HCT116 (cell line): ENCODE measurements around the gene PATL1. TPM values are rescaled to one million over a fixed set of nuclear protein-coding genes. Genes with fewer than 3 reads are reported as not detected.

ENCODE experiments used
- ATAC-seq: fragments of 200-7000 bp; cut with Tn5 transposase; 2 replicates; pipeline ENCODE4 v1.9.1; 2020; ENCODE audit warnings: mild to moderate bottlenecking, moderate library complexity
- BruUV-seq: library from RNA; stranded (reverse); fragments of 400-500 nt; replicated peaks from 2 replicates; lab custom pipeline; 2021; lab: Mats Ljungman, UMichigan
- CTCF ChIA-PET: fragments of 300-600 bp; sonication (Branson Sonifier 250); formaldehyde crosslinking; loops from one replicate; lab custom pipeline; 2021; ENCODE audit warnings: antibody characterized with exemption; lab: Charles Lee
- POLR2A ChIA-PET: fragments of 300-600, 350-600 bp; sonication (Branson Sonifier 250); formaldehyde crosslinking; loops from one replicate; lab custom pipeline; 2021; ENCODE audit warnings: antibody characterized with exemption; lab: Charles Lee
- RAD21 ChIA-PET, 2 experiments: fragments of 300-600 bp; sonication (Branson Sonifier 250); formaldehyde crosslinking; loops; one replicate each; lab custom pipeline; 2023; ENCODE audit warnings: low total read pairs in 2 of 2; ENCODE audit not compliant: uncharacterized antibody in 2 of 2, unreplicated experiment in 2 of 2, low non-redundant PET in 1 of 2; lab: Charles Lee
- DNase-seq: peaks from one replicate; pipeline ENCODE4 v3.0.0-alpha.2; 2010; ENCODE audit warnings: low read depth, low spot score
- H2AFZ ChIP-seq: fragments of 200-600 bp; shearing (Covaris generic), sonication (generic); 2 replicates; pipeline ENCODE4 v1.6.1; 2017; ENCODE audit warnings: low read depth, mixed run types, mixed read lengths, antibody characterized with exemption, low read length; ENCODE audit not compliant: poor library complexity, severe bottlenecking
- H3K27ac ChIP-seq: 2 replicates; pipeline ENCODE4 v1.5.1; 2012; ENCODE audit warnings: low read depth, low read length
- H3K27me3 ChIP-seq: fragments of 200-600 bp; sonication (generic); 2 replicates; pipeline ENCODE4 v1.6.1; 2016; ENCODE audit warnings: mixed run types, low read length, mixed read lengths; ENCODE audit not compliant: insufficient read depth
- H3K36me3 ChIP-seq, 2 experiments: fragments of 200-500 bp in 1 of 2; fragments of 200-600 bp in 1 of 2; sonication (Bioruptor generic) in 1 of 2; sonication (generic) in 1 of 2; 2 replicates each; pipeline versions ENCODE4 v1.5.1 to v1.6.1; 2014 to 2016; ENCODE audit warnings: low read length in 2 of 2, inconsistent platforms in 1 of 2, mixed read lengths in 1 of 2, mixed run types in 1 of 2; ENCODE audit not compliant: insufficient read depth in 2 of 2, control insufficient read depth in 1 of 2
- H3K4me1 ChIP-seq, 2 experiments: fragments of 200-600 bp in 1 of 2; sonication (generic) in 1 of 2; 2 replicates each; pipeline versions ENCODE4 v1.5.1 to v1.6.1; 2012 to 2017; ENCODE audit warnings: low read length in 2 of 2, inconsistent platforms in 1 of 2, mild to moderate bottlenecking in 1 of 2, mixed read lengths in 1 of 2, mixed run types in 1 of 2, moderate library complexity in 1 of 2; ENCODE audit not compliant: insufficient read depth in 2 of 2, control insufficient read depth in 1 of 2
- H3K4me2 ChIP-seq: fragments of 200-600 bp; sonication (generic); 2 replicates; pipeline ENCODE4 v1.6.1; 2017; ENCODE audit warnings: mixed run types, low read length, mixed read lengths
- H3K4me3 ChIP-seq, 2 experiments: fragments of 200-600 bp in 1 of 2; sonication (generic) in 1 of 2; replicated peaks in 1 of 2; 2 replicates each; pipeline ENCODE4 v1.5.1; 2011 to 2016; ENCODE audit warnings: low read length in 2 of 2, control low read depth in 1 of 2, low read depth in 1 of 2, mild to moderate bottlenecking in 1 of 2, mixed read lengths in 1 of 2, mixed run types in 1 of 2
- H3K79me2 ChIP-seq: fragments of 200-600 bp; sonication (generic); 2 replicates; pipeline ENCODE4 v1.6.1; 2017; ENCODE audit warnings: mild to moderate bottlenecking, mixed run types, low read length, moderate library complexity, mixed read lengths; ENCODE audit not compliant: insufficient read depth
- H3K9ac ChIP-seq: fragments of 200-600 bp; sonication (generic); 2 replicates; pipeline ENCODE4 v1.6.1; 2016; ENCODE audit warnings: low read length, mixed read lengths
- H3K9me2 ChIP-seq: fragments of 200-600 bp; sonication (generic), shearing (Covaris generic); 2 replicates; pipeline ENCODE4 v1.6.1; 2017; ENCODE audit warnings: mixed run types, mild to moderate bottlenecking, moderate library complexity; ENCODE audit not compliant: insufficient read depth
- H3K9me3 ChIP-seq, 2 experiments: fragments of 200-500 bp in 1 of 2; fragments of 200-600 bp in 1 of 2; sonication (Bioruptor generic) in 1 of 2; sonication (generic) in 1 of 2; 2 replicates each; pipeline ENCODE4 v1.6.1; 2014 to 2017; ENCODE audit warnings: low read length in 2 of 2, mixed read lengths in 2 of 2, inconsistent platforms in 1 of 2, low read depth in 1 of 2, mild to moderate bottlenecking in 1 of 2, mixed run types in 1 of 2, moderate library complexity in 1 of 2; ENCODE audit not compliant: control insufficient read depth in 1 of 2, insufficient read depth in 1 of 2
- H4K20me1 ChIP-seq: fragments of 200-600 bp; sonication (generic), shearing (Covaris generic); 2 replicates; pipeline ENCODE4 v1.6.1; 2017; ENCODE audit warnings: mixed run types, mild to moderate bottlenecking, moderate library complexity; ENCODE audit not compliant: insufficient read depth
- CTCF ChIP-seq, 3 experiments: fragments of 200-600 bp in 1 of 3; sonication (generic) in 1 of 3; IDR thresholded peaks in 2 of 3; conservative IDR thresholded peaks in 1 of 3; 2 replicates each; pipeline ENCODE4 v1.5.1; 2012 to 2017; ENCODE audit warnings: low read depth in 2 of 3, low read length in 2 of 3, antibody characterized with exemption in 1 of 3, borderline replicate concordance in 1 of 3, control low read depth in 1 of 3, mild to moderate bottlenecking in 1 of 3, mixed read lengths in 1 of 3, mixed run types in 1 of 3, moderate library complexity in 1 of 3; ENCODE audit not compliant: insufficient read depth in 1 of 3
- ELF1 ChIP-seq: IDR thresholded peaks from 2 replicates; pipeline ENCODE4 v1.6.1; 2012; ENCODE audit warnings: low read depth, borderline replicate concordance
- POLR2A ChIP-seq: IDR thresholded peaks from 2 replicates; pipeline ENCODE4 v1.7.0; 2011; ENCODE audit warnings: borderline replicate concordance; ENCODE audit not compliant: insufficient read depth, insufficient read length; ENCODE audit errors: extremely low read depth
- REST ChIP-seq: IDR thresholded peaks from 2 replicates; pipeline ENCODE4 v1.6.1; 2012; ENCODE audit warnings: low read depth
- TCF7L2 ChIP-seq: IDR thresholded peaks from 2 replicates; pipeline ENCODE4 v1.7.0; 2011; ENCODE audit warnings: borderline replicate concordance, inconsistent platforms; ENCODE audit not compliant: insufficient read depth, insufficient read length; ENCODE audit errors: extremely low read depth
- ZBTB33 ChIP-seq: IDR thresholded peaks from 2 replicates; pipeline ENCODE4 v1.6.1; 2011; ENCODE audit warnings: mild to moderate bottlenecking, low read length, moderate library complexity; ENCODE audit not compliant: insufficient replicate concordance; ENCODE audit errors: extremely low read depth
- intact Hi-C: fragments of 100-400 bp; cut with micrococcal nuclease; formaldehyde crosslinking; loops from 2 replicates; pipeline ENCODE4 v1.10.0; 2022
- total RNA-seq: library from RNA; stranded (reverse); gene quantifications from one replicate; pipeline ENCODE4 v1.2.1, GENCODE V29; 2021; ENCODE audit not compliant: unreplicated experiment

The PATL1 gene
- total RNA-seq, 1 experiment from 2014 or later: 37.6 TPM

GRCh38 chr11:59713745-59714144 is 44.9 kb upstream of the PATL1 start, which contains the start of gene OR10V1 (continued):
- TF ChIP-seq REST: no peak
- no peak for TF ChIP-seq ELF1

GRCh38 chr11:59710136-59710847 is 41.5 kb upstream of the PATL1 start:
- Histone ChIP-seq H3K79me2 (no peaks in the 10 kb centered on the region), H3K27ac (no peak overlapping the region), H3K9ac (no peak overlapping the region), H3K4me3 (no peak overlapping the region), H3K4me2 (no peak overlapping the region), H3K9me3 (no peaks in the 10 kb centered on the region), H3K4me1 (peaks cover 18 to 33% of the 10 kb centered on the region in 2 experiments), H2AFZ (no peak overlapping the region), H4K20me1 (no peaks in the 10 kb centered on the region), H3K9me2 (no peaks in the 10 kb centered on the region), H3K27me3 (no peaks in the 10 kb centered on the region), H3K36me3 (no peaks in the 10 kb centered on the region)
- BruUV-seq: no TSS peak
- DNase-seq (no peak), ATAC-seq (no peak)
- CTCF ChIA-PET: no interaction called here
- TF ChIP-seq CTCF (IDR thresholded peaks at IDR 0.05 in 2 of 3, conservative IDR thresholded peaks at IDR 0.05 in 1 of 3; ENCODE audit: borderline replicate concordance in 1 of 3, insufficient read depth in 1 of 3, low read depth in 2 of 3, low read length in 2 of 3): no peak
- no peak for TF ChIP-seq TCF7L2
- no peak for TF ChIP-seq ZBTB33
- no peak for TF ChIP-seq POLR2A
- POLR2A ChIA-PET: no interaction called here
- RAD21 ChIA-PET: no interaction called here
- intact Hi-C loops: no loop called here
